Left renal pelvis (tissue), 4 donors: ENCODE measurements around the gene NBAS. TPM values are rescaled to one million over a fixed set of nuclear protein-coding genes. Genes with fewer than 3 reads are reported as not detected.

ENCODE experiments used
- DNase-seq, 4 donors: peaks; one replicate each; pipeline ENCODE4 v3.0.0-alpha.2; 2013; ENCODE audit warnings: low read depth in 4 of 4, low spot score in 3 of 4
- polyA plus RNA-seq, 4 donors: library from polyadenylated mRNA; unstranded; fragments of 120-200 nt; gene quantifications; one replicate each; pipeline ENCODE4 v1.2.1, GENCODE V29; 2013; ENCODE audit not compliant: insufficient read length in 4 of 4

Gene NBAS
- polyA plus RNA-seq, result 10 to 100 TPM; 52.2 to 64.1 (median 61.2) TPM

- DNase-seq, result peak; percentile 80 to 91 (median 88)
Measured at GRCh38 chr2:15560988-15561573, at the start of gene NBAS. Gene NBAS, minus strand, starts transcription at chr2:15561334. Its CDS starts 30 bp downstream, at chr2:15561304.

- no peak for DNase-seq
Measured at GRCh38 chr2:15610430-15610952, 49.4 kb upstream of the NBAS start.

GRCh38 chr2:15609341-15610042 lies 48.4 kb upstream of the NBAS start:
- no peak for DNase-seq

GRCh38 chr2:15608392-15608761 lies 47.2 kb upstream of the NBAS start:
- DNase-seq, result no peak

GRCh38 chr2:15607709-15608391 lies 46.7 kb upstream of the NBAS start:
- no peak for DNase-seq

GRCh38 chr2:15606481-15607441 lies 45.6 kb upstream of the NBAS start:
- no peak for DNase-seq

GRCh38 chr2:15605721-15606120 lies 44.6 kb upstream of the NBAS start:
- no peak for DNase-seq

- DNase-seq, result no peak
Measured at GRCh38 chr2:15603948-15604347, 42.8 kb upstream of the NBAS start.

GRCh38 chr2:15603044-15603765 lies 42.1 kb upstream of the NBAS start:
- no peak for DNase-seq

- DNase-seq, result no peak
Measured at GRCh38 chr2:15602393-15602792, 41.3 kb upstream of the NBAS start.

GRCh38 chr2:15601681-15602080 lies 40.5 kb upstream of the NBAS start:
- DNase-seq, result no peak

GRCh38 chr2:15599994-15600393 lies 38.9 kb upstream of the NBAS start:
- no peak for DNase-seq

- no peak for DNase-seq
Measured at GRCh38 chr2:15596968-15597367, 35.8 kb upstream of the NBAS start.

- no peak for DNase-seq
Measured at GRCh38 chr2:15596350-15596749, 35.2 kb upstream of the NBAS start.

GRCh38 chr2:15595936-15596335 lies 34.8 kb upstream of the NBAS start:
- no peak for DNase-seq

- DNase-seq, result no peak
Measured at GRCh38 chr2:15595342-15595905, 34.3 kb upstream of the NBAS start.

- DNase-seq, result no peak
Measured at GRCh38 chr2:15594291-15595256, 33.4 kb upstream of the NBAS start.

GRCh38 chr2:15593327-15593705 lies 32.2 kb upstream of the NBAS start:
- DNase-seq, result no peak
